AG09319 (cell line): ENCODE results near the gene CDC42EP3.

ENCODE experiments used
- DNase-seq: peaks from one replicate; pipeline ENCODE4 v3.0.0-alpha.2; 2010; ENCODE audit warnings: low read depth; ENCODE audit errors: extremely low read depth
- CTCF ChIP-seq: IDR thresholded peaks from 2 replicates; pipeline ENCODE4 v1.5.1; 2011; ENCODE audit warnings: low read depth, mild to moderate bottlenecking, inconsistent platforms, low read length, moderate library complexity

Gene CDC42EP3

GRCh38 chr2:37692711-37693110 lies 21.3 kb upstream of the CDC42EP3 start:
- no peak for TF ChIP-seq CTCF
- DNase-seq, result no peak

- TF ChIP-seq CTCF, result no peak
- no peak for DNase-seq
These were observed 18.3 kb upstream of the CDC42EP3 start for GRCh38 chr2:37689751-37690150.

- DNase-seq, result peak; percentile 80
- TF ChIP-seq CTCF, result no peak
These were observed 17.5 kb upstream of the CDC42EP3 start for GRCh38 chr2:37688771-37689468.

GRCh38 chr2:37686792-37687526 lies 15.5 kb upstream of the CDC42EP3 start:
- TF ChIP-seq CTCF, result no peak
- DNase-seq, result no peak

- TF ChIP-seq CTCF, result no peak
- DNase-seq, result no peak
These were observed 13.4 kb upstream of the CDC42EP3 start for GRCh38 chr2:37684809-37685208.

GRCh38 chr2:37683921-37684780 lies 12.7 kb upstream of the CDC42EP3 start:
- DNase-seq, result no peak
- TF ChIP-seq CTCF, result no peak
